Measurements from ENCODE around the gene LDLRAP1. TPM values are rescaled to one million over a fixed set of nuclear protein-coding genes. Genes with fewer than 3 reads are reported as not detected.
A peak's percentile ranks its signal among the peaks of the same experiment; 100 is the strongest.
"Not testable (repeated sequence)": the region's sequence is repeated elsewhere in the genome, so short reads cannot be mapped to it uniquely, and the experiment has no call there.

Gene LDLRAP1
- total and polyA plus RNA-seq, 9 of the 15 experiments (the other 6 are each of a cell fraction or from before 2014, with no cell fraction given): 0.56 to 29.6 (median 16.2) TPM

- TF ChIP-seq CEBPB (tag; IDR thresholded peaks at IDR 0.05) (peak; percentile 96), CEBPG (CRISPR knock-in tag; IDR thresholded peaks at IDR 0.05) (peak; percentile 89), CEBPG (tag; conservative IDR thresholded peaks at IDR 0.05 in 1 of 2, IDR thresholded peaks at IDR 0.05 in 1 of 2) (peak; percentile 67 to 94), IRF9 (tag; IDR thresholded peaks at IDR 0.05) (peak; percentile 69; the same call in 1 of the 2 replicates)
- POLR2A ChIA-PET: interaction anchor here (1.4 to 2.1 kb wide), 2 partner anchors 9 to 12 kb away, joined by 5 to 6 read pairs; no protein-coding TSS in a partner anchor
- BruUV-seq (replicated peaks); H3K9me3 ChIP-seq (replicated peaks; ENCODE audit: control insufficient read depth, insufficient read depth, low read depth, low read length); H3K4me1 ChIP-seq (replicated peaks in 1 of 2; ENCODE audit: control insufficient read depth in 2 of 2, insufficient read depth in 2 of 2, low read length in 2 of 2); FAIRE-seq; H2AFZ ChIP-seq (ENCODE audit: low read depth, low read length); H3K4me2 ChIP-seq (ENCODE audit: insufficient read depth, low read length); DNase-seq (ENCODE audit: extremely low read depth in 1 of 4, low spot score in 3 of 4); ATAC-seq; CTCF ChIA-PET (ENCODE audit: low intra/inter-chr PET ratio); H3K9me1 ChIP-seq (ENCODE audit: control insufficient read depth, insufficient read depth, low read length); in situ Hi-C loops (cut with MboI); H3K79me2 ChIP-seq (ENCODE audit: control insufficient read depth, insufficient read depth, low read length); H3K4me3 ChIP-seq; H3K36me3 ChIP-seq (ENCODE audit: control insufficient read depth, insufficient read depth, low read length); H3K27ac ChIP-seq (ENCODE audit: extremely low read depth, low read depth, low read length); intact Hi-C loops (cut with micrococcal nuclease); H4K20me1 ChIP-seq (replicated peaks; ENCODE audit: control insufficient read depth, insufficient read depth, low read length); H3K9ac ChIP-seq (ENCODE audit: insufficient read depth in 1 of 2, low read depth in 2 of 2, low read length in 2 of 2): not testable (repeated sequence)
- H3K27me3 ChIP-seq (ENCODE audit: control insufficient read depth in 2 of 2, insufficient read depth in 2 of 2, low read length in 2 of 2): peaks cover 36 to 58% of the 10 kb centered on the region in 2 experiments
- 14% methylated on average over 5 of the region's 5 CpGs for WGBS (ENCODE audit: insufficient coverage, low coverage, missing lambda C conversion rate)
Measured at GRCh38 chr1:25596641-25597040, 53.2 kb downstream of the LDLRAP1 start.

- DNase-seq (ENCODE audit: extremely low read depth in 1 of 4, low spot score in 3 of 4) (no peak), ATAC-seq (no peak; the same call in 2 of the 3 replicates), FAIRE-seq (no peak)
- H4K20me1 ChIP-seq (replicated peaks; ENCODE audit: control insufficient read depth, insufficient read depth, low read length): peaks cover 8% of the 10 kb centered on the region; the same call in 1 of the 2 replicates
- in situ Hi-C loops (cut with MboI) (no loop called here), intact Hi-C loops (cut with micrococcal nuclease) (no loop called here)
- no peaks in the 10 kb centered on the region for H3K79me2 ChIP-seq (ENCODE audit: control insufficient read depth, insufficient read depth, low read length)
- no peak overlapping the region for H3K9ac ChIP-seq (ENCODE audit: insufficient read depth in 1 of 2, low read depth in 2 of 2, low read length in 2 of 2)
- WGBS (ENCODE audit: insufficient coverage, low coverage, missing lambda C conversion rate): 11% methylated on average over 1 of the region's 1 CpG
- H3K4me1 ChIP-seq (replicated peaks in 1 of 2; ENCODE audit: control insufficient read depth in 2 of 2, insufficient read depth in 2 of 2, low read length in 2 of 2): no peaks in the 10 kb centered on the region
- TF ChIP-seq ZNF584 (CRISPR knock-in tag; IDR thresholded peaks at IDR 0.05; ENCODE audit: low read depth) (no peak), SREBF1 (IDR thresholded peaks at IDR 0.05; ENCODE audit: borderline replicate concordance, low read depth, low read length) (no peak), LCOR (CRISPR knock-in tag; IDR thresholded peaks at IDR 0.05) (no peak), MLX (CRISPR knock-in tag; conservative IDR thresholded peaks at IDR 0.05) (no peak), YBX1 (IDR thresholded peaks at IDR 0.05) (no peak), SPI1 (IDR thresholded peaks at IDR 0.05; ENCODE audit: borderline replicate concordance, low read depth, low read length) (no peak), PURB (CRISPR knock-in tag; IDR thresholded peaks at IDR 0.05; ENCODE audit: low read depth) (no peak), CBX5 (IDR thresholded peaks at IDR 0.05; ENCODE audit: borderline replicate concordance, low read depth) (no peak)
- H3K9me1 ChIP-seq (ENCODE audit: control insufficient read depth, insufficient read depth, low read length): no peaks in the 10 kb centered on the region
- ChIA-PET POLR2A (interaction anchor here (0.5 to 1.1 kb wide), 6 partner anchors 10 to 435 kb away, joined by 3 to 5 read pairs (median 3); no protein-coding TSS in a partner anchor), CTCF (ENCODE audit: low intra/inter-chr PET ratio) (no interaction called here)
- H3K27me3 ChIP-seq (ENCODE audit: control insufficient read depth in 2 of 2, insufficient read depth in 2 of 2, low read length in 2 of 2): peaks cover 45 to 52% of the 10 kb centered on the region in 2 experiments
- no peak overlapping the region for H3K27ac ChIP-seq (ENCODE audit: extremely low read depth, low read depth, low read length)
- H3K36me3 ChIP-seq (ENCODE audit: control insufficient read depth, insufficient read depth, low read length): no peaks in the 10 kb centered on the region
- no peaks in the 10 kb centered on the region for H3K9me3 ChIP-seq (replicated peaks; ENCODE audit: control insufficient read depth, insufficient read depth, low read depth, low read length)
- no peak overlapping the region for H3K4me2 ChIP-seq (ENCODE audit: insufficient read depth, low read length)
- H3K4me3 ChIP-seq: no peak overlapping the region
- BruUV-seq (replicated peaks): no TSS peak
- no peak overlapping the region for H2AFZ ChIP-seq (ENCODE audit: low read depth, low read length)
Measured at GRCh38 chr1:25598879-25599278, 55.5 kb downstream of the LDLRAP1 start.

Data from K562 (cell line).